A549 treated with RU486 at 1 μM for 4 hours (cell line): ENCODE results near the gene NQO1. TPM values are rescaled to one million over a fixed set of nuclear protein-coding genes. Genes with fewer than 3 reads are reported as not detected.

Experiments used
- total RNA-seq: library from RNA; stranded (reverse); fragments of 200-300 nt; extraction: Qiagen RNA extraction; gene quantifications from 5 replicates; pipeline ENCODE4 v1.2.3, GENCODE V29; 2022; ENCODE audit warnings: low read depth

The NQO1 gene
- total RNA-seq: 2,507 to 2,782 TPM (median 2,607 TPM) in 5 replicates

DNA sequence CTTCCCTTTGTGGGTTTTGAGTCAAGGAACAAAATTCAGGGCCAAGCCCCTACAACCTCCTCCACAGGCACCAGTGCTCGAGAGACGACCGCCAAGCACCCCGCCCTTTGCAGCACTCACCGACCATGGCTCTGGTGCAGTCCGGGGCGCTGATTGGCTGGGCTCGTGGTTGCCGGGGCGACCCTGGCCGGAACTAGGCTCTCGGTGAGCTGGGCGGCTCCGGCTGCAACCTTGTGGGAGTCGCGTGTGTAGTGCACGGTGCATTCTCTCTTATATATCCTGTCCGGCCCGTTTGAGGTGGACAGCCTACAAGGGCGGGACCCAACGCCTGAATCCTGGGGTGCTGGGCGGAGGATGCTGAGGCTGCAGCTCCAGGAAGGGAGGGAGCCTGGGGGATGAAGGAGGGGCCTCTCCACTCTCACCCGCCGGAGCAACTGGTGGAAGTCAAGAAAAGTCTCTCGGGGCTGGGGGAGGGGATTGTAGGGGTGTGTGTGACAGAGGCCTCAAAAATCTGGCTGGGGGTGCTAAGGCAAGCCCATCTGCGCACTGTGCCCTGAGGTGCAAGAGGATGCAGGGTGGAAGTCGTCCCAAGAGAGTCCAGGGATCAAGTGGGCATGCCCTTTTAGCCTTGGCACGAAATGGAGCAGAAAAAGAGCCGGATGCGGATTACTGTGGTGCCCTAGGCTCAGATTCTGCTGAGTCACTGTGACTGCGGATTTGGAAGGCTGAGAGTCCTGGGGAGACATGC lies at the start of gene NQO1:
NQO1 (minus strand) TSS at position 248 of the 748 bp plus-strand sequence; CDS start at position 127, 121 bp downstream.

DNA sequence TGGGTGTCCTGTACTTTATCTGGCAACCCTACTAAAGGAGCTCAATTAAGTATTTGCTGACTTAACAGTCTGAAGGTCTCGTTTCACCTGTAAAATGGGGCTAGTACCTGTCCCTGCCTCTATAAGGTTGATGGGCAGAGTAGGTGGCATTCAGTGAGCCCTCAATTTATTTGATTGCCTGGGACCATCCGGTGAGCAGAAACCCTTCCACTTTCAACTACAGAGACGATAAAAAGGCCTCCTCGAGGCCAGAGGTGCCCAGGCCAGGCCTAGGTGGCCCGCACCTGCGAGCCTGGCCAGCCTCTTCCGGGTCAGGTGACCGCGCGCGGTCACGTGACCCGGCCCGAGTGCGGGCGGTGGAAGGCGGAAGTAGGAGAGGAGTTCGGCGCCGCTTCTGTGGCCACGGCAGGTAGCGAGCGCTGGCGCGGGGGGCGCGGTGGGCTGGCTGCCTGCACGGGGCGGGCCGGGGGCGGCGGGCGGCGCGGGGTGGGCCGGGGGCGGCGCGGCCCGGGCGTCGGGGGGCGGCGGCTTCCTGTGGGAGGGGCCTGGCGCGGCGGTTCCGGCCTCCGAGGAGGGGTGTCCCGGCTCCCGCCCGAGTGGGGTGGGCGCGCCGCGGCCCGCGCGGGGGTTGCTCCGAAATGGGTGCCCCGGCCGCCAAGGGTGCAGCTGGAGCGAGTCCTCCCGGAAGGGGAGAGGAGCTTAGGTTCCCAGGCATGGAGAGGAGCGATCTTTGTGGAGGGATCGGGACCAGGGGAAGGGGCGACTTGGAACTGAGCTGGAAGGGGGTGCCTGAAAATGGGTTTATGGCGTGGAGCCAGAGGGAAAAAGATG lies 35.8 kb upstream of the NQO1 start, which contains the start of gene WWP2:
WWP2 (plus strand) TSS at position 350 of the 831 bp plus-strand sequence. CDS start 24,679 bp downstream, outside the sequence.

GRCh38 chr16:69754469-69755310 lies 28.3 kb upstream of the NQO1 start, which contains the start of gene NOB1:
NOB1 (minus strand) TSS chr16:69754926; CDS start chr16:69754910, 16 bp downstream.

Other genes starting within 250 kb of the NQO1 start
- gene NFAT5, start 160.6 kb downstream of the NQO1 start, total RNA-seq: 2.4 to 7.7 TPM (median 7.5 TPM) in 5 replicates
- gene NOB1, start 28.4 kb upstream of the NQO1 start, total RNA-seq: 120 to 126 TPM (median 123 TPM) in 5 replicates
- gene WWP2, start 35.8 kb upstream of the NQO1 start, total RNA-seq: 20.5 to 24.4 TPM (median 21.9 TPM) in 5 replicates
- 0.07 to 0.13 TPM (median 0.08 TPM) in 3 of 5 replicates, not detected in the others for gene CLEC18A, start 224.8 kb upstream of the NQO1 start, total RNA-seq